CD4-positive, alpha-beta T cell treated with Interferon gamma for 1 hour (primary cell): Measurements from ENCODE around the gene ELAPOR1.
A peak's percentile ranks its signal among the peaks of the same experiment; 100 is the strongest.

ENCODE experiments used
- DNase-seq: peaks from one replicate; pipeline ENCODE4 v3.0.0-alpha.2; 2020

ELAPOR1 gene

DNA sequence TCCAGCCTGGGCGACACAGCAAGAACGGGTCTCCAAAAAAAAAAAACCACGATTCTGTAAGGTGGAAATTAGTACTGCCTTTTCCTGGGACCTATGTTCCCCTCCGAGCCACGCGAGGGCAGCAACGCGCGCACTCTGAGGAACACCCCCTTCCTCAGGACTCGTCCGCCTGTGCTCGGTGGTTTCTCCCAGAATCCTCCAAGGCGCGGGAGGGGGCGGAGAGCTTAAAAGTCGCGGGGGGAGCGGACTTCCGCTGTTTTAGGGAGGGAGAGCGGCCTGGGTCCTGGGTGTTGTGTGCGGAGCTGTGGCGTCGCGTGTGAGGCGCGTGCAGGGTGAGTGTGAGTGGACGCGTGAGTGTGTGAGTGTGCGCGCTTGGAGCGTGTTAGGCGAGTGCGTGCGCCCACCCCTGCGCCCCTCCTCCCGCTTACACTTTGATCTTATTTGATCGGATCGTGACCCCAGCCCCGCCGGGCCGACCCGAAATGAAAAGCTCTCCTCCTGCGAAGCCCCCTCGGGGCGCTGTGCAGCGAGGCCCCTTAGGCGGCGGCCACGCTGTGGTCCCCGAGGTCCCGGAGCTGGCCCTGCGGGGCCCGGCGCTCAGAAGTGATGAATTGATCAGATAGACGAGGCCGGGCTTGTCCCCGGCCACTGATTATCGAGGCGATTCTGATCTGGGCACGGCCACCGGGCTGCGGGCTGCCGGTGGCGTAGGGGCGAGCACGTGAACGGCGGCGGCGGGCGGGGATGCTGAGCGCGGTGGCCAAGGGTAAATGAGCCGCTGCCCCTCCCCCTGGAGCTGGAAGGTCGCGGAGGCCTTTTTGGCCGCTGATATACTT is 13.8 kb upstream of the ELAPOR1 start:
- peak; percentile 97 for DNase-seq

DNA sequence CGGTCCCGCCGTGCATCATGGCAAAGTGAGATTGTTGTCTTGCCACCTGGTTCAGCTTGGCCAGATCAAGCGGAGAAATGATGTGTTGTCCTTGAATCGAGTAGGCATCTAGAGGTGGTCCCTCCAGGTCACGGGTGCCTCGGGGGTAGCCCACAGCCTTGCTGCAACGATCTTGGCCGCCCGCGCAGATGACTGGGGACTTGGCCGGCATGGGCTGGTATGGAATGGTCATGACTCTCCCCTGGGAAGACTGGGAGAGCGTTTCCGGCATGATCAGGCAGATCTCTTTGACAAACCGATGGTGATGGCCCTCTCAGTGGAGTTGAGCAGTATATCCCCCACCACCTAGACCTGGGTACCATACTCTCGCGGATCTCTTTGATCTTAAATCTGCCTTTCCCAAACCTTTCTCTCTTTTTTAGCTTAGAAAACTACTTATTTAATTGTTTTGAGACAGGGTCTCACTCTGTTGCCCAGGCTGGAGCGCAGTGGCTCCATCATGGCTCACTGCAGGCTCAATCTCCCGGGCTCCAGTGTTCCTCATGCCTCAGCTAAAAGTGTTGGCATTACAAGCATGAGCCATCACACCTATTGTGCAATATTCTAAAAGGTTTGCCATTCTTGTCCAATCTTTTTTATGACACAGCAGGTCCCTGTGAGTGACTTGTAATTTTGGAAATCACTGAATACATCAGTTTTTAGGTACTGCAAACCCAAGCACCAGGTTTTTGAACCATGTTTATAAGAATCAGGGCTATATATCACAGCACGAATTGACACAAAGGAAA is 9.4 kb upstream of the ELAPOR1 start:
- DNase-seq: no peak

DNA sequence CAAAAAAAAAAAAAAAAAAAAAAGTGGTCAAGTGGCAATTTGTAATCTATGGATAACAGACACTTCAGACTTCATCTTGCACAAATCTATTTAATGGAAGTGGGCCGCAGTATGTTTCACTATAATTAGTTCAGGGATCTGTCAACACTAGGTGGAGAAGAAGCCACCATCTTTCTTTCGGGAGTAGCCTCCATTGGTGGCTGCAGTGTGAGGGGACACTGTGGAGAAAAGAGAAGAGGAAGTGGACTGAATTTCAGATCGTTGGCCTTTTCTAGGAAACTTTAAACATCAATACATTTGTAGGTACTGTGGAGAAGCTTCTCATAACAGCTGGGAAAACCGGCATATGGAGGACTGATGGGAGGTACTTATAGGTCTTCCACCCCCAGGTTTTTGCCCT is 8.0 kb upstream of the ELAPOR1 start:
- DNase-seq: no peak

DNA sequence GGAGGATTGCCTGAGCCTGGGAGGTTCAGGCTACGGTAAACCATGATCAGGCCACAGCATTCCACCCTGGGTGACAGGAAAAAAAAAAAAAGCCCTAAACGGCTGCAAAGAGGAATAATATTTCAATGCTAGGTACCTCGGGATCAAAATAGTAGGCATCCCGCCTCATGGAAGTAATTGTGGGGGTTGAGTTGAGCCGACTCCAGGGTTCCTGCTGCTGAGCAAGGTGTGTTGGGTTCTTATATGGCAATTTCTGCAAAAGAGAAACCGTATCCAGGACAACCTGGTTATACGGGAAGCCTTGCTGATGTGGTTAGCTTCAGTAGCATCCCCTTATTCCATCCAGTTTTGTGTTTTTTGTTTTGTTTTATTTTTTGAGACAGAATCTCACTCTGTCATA is 6.1 kb upstream of the ELAPOR1 start:
- DNase-seq: no peak

DNA sequence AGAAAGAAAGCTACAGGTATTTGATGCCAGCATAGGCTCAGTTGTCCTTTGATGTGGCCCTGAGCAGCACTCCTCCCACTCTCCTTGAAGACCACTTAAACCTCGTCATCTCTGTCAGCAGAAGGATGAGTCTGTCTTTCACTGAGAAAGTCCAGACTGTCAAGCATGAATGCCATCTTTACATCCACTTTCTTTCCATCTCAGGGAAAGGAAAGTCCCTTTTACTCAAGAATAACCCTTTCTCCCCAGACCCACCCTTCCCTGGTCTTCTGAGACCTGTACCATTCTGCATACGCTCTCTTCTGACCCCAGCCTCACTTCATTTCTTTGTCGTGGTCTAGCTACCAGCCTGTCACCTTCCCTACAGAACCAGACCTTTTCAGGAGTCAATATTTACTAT is 4.0 kb upstream of the ELAPOR1 start:
- DNase-seq: no peak

DNA sequence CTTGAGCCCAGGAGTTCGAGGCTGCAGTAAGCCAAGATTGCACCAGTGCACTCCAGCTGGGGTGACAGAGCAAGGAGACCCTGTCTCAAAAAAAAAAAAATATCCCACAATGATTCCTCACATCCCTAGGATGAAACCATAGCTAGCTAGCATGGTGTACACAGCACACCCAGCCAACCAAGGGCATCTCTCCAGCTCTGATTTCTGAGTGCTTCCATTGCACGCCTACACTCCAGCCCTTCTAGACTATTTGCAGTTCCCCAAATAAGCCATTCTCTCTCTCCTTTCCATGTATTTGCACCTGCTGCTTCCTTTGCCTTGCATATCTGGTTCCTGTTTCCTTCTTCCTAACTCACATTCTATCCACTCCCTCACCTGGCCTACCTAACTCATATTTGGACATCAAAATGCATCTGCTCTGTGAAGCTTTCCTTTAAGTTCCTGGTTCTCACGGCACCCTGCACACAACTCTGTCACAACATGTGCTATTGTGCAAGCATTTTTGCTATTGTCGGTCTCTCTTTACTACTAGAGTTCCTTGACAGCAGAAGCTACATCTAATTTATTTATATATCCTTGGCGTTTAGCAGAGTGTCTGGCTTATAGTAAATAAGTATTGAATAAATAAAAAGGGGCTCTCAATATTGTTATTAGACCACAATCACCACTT is 2.4 kb upstream of the ELAPOR1 start:
- peak; percentile 19 for DNase-seq

DNA sequence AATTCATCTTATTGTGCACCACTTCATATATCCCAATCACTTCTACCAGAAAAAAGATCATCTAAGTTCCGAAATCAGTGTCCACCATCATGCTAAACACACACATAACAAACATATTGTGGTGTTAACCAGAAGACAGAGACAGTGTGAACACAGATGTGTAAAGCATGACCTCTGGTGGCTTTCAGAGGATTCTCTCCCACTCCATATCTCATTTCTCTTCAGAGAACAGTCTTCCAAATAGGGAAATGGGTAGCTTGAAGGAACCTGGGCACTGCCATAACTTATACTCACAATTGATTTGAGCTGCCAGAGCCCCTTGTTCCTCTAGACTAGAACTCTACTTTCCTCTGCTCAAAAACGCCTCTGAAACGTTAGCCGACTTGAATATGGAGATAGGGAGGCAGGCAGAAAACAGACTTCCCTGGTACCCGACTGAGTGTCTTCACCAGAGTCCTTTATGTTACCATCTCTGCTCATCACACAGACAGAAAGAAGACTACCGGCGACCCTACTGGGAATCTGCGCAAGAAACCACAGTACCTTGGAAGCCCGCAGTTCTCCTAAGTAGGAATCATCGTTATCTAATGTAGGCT is 1.8 kb upstream of the ELAPOR1 start:
- no peak for DNase-seq

DNA sequence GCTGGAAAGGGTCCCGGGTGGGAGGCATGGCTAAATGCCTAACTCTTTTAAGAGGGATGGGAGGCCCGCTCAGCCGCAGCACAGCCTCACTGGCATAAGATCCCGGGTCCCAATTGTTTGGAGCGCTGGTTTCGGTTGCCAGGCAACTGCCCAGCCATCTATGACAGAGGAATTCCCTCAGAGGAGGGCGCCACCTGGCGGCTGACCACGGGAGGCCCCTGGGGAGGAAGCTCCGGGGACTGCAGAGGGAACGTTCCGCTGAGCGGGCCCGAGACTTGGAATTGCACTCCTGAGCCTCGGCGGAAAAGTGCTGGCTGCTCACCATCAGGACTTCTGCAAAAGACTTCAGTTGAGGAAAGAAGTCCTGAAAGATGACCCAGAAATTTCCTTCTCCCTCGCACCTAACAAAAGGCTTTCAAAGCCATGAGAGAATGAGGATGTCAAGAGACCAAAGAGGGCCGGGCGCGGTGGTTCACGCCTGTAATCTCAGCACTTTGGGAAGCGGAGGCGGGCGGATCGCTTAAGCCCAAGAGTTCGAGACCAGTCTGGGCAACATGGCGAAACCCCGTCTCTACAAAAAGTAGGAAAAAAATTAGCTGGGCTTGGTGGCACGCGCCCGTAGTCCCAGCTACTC is 1.1 kb upstream of the ELAPOR1 start:
- peak; percentile 90 for DNase-seq

DNA sequence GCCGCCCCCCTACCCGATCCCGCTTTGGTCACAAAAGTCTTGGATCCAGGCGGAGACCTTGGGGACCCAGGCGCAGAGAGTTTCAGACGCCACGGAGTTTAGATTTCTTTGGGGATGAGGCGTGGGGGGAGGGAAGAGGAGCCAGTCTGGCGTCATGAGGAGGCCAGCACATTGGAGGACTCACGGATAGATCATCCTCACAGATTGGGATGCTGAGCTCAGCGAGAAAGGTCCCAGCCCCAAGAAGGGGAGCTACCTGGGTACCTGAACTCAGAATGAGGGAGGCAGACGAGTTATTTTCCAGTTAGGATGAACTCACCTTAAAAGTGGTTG is 393 bp downstream of the ELAPOR1 start:
- no peak for DNase-seq

DNA sequence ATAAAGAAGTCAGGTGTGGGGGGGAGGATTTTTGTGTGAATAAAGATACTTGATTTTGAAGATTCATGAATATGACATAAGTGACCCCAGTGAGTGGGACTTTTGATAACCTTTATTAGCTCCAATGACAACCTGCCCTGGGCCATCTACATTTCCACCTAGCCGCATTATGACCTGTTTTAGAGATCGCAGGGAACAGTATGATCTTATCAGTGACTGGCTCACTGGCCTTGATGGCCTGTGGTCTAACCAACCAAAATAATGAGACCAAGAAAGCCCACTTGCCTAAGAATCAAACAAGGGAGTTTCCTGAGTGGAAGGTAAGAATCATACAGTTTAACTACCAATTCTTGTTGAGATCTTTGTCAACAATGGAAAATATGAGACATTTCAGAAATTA is 1.8 kb downstream of the ELAPOR1 start:
- DNase-seq: no peak

DNA sequence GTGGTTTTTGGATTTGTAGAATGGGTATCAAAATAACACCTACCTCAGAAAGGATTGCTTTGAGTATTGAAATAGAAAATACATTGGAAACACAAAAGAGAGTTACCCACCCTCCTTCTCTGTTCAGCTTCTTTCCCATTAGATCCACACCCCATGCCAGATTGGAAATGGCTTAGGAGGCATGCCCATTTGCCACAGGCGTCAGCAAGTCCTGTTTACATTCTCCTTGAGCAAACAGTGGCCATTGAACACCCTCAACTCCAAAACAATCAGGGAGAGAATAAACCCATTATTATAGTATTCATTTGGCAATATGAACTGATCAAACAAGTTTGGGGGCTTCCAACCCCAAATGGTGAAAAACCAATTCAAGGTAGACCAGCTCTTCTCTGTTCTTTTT is 2.4 kb downstream of the ELAPOR1 start:
- no peak for DNase-seq

DNA sequence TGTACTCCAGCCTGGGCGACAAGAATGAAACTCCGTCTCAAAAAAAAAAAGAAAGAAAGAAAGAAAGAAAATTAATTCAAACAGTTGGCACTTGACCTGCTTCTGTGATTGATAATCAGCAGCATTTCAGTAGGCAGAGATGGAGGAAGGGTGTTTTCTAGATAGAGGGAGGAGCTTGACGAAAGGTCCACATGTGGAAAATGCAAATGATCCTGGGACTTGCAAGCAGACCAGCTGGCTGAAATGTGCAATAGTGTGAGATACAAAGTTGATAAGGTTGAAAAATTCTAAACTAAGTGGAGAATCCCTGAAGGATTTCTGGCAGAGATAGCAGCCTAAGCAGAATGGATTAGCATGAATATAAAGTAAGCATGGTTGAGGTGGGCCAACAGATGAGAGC is 4.2 kb downstream of the ELAPOR1 start:
- DNase-seq: no peak

DNA sequence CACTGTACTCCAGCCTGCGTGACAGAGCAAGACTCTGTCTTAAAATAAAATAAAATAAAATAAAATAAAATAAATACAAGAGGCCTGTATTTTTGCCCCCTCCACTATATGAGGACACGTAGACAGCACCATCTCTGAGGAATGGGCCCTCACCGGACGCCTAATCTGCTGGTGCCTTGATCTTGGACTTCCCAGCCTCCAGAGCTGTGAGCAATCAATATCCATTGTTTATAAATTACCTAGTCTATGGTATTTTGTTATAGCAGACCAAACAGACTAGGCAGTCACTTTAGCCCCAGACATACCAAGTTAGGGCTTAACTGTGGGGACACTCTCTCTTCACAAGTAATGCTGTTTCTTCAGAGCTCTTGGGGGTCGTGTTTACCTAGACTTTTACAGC is 6.4 kb downstream of the ELAPOR1 start:
- DNase-seq: no peak

DNA sequence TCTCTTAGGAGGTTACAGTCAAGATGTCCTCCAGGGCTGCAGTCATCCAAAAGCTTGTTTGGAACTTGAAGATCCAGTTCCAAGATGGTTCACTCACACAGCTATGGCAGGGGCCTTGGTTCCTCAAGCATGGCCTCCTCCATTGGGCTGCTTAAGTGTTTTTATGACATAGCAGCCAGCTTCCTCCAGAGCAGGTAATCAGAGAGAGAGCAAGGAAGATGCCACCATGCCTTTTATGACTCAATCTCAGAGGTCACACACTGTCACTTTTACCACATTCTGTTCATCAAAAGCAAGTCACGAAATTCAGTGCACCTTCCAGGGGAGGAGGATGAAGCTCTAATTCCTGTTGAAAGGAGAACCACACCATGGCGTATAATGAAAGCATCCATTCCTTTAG is 17.1 kb downstream of the ELAPOR1 start:
- no peak for DNase-seq

DNA sequence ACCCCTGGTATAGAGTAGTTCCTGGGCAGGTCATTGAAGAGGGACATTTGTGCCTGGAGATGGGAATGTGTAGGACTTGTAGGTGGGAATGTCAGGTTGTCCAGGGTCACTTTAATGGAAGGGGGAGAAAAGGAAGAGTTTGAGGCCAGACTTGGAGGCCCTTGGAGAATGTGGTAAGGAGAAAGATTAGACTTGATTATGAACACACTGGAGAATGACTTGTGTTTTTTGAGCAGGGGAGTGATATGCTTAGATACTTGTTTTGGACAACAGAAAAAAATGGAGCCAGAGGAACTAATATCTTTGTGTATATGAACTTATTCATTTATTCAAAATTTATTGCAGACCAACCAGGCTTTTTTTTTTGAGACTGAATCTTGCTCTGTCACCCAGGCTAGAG is 17.9 kb downstream of the ELAPOR1 start:
- no peak for DNase-seq

DNA sequence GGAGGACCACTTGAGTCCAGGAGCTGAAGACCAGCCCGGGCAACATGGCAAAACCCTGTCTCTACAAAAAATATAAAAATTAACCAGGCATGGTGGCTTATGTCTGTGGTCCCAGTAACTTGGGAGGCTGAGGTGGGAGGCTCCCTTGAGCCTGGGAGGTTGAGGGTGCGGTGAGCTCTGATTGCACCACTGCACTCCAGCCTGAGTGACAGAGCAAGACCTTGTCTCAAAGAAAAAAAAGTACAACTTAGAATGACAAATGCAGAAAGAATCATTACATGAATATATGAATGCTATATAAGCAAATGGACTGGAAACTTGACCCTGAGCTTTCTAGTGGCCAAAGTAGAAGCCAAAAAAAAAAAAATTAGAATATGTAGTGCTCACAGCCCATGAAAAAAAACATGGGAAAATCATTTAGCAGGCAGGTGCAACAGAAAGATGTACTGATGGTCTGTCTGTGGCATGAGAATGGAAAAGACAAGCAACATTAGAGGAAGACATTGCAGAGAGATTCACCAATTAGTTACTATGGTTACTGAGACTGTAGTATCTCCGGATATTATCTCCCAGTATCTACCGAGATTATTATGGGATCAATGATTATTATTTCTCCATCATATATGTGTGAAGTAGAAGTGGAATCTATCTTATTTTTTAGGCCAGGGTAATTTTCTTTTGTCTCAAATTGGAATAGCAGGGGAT is 19.2 kb downstream of the ELAPOR1 start:
- no peak for DNase-seq

DNA sequence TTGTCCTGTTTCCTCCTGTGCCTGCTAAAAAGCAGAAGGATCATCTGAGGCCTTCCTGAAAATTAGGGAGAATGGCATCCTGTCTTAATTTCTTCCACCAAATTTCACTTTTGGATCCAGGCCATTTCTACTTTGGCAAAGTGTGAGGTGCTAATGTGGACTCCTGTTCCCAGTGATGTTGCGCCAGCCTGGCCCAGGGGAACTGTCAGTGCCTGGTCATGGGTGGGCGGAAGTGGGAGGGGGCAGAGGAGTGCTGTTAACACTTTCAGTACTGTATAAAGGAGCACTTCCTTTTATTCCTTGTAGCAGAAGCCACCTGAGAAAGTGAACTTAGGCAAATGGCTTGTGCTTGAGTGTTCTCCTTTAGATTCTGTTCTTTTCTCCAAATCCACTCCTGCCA is 19.9 kb downstream of the ELAPOR1 start:
- peak; percentile 35 for DNase-seq

DNA sequence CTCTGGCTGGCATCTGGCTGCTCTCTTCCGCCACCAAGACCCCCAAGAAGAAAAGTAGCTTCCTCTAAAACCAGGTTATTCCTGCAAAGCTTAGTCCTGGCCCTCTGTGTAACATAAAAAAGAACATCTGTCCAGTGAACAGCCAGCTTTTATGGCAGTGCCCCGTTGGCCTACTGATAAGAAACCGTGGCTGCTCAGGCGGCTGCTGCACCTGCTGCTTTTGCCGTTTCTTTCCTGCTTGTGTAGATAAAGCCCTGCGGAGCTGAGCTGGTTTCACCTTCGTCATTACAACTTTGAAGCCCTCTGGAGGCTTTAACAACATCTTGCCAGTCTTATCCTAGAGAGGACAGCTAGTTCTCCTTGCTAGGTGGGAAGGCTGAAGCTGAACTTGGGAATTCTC is 20.5 kb downstream of the ELAPOR1 start:
- no peak for DNase-seq

DNA sequence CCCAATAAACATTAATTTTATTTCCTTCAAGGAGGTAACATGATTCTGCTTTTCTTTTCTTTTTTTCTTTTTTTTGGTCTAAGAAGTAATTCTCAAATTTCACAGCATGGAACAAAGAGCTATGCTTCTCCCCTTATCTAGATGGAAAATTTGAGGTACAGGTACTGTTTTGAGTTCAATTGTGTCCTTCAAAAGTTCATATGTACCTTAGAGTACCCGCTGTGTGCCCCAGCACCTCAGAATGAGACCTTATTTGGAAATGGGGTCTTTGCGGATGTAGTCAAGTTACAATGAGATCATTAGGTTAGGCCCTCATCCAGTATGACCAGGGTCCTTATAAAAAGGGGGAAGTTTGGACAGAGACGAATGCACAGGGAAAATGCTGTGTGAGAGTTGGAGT is 22.0 kb downstream of the ELAPOR1 start:
- no peak for DNase-seq

DNA sequence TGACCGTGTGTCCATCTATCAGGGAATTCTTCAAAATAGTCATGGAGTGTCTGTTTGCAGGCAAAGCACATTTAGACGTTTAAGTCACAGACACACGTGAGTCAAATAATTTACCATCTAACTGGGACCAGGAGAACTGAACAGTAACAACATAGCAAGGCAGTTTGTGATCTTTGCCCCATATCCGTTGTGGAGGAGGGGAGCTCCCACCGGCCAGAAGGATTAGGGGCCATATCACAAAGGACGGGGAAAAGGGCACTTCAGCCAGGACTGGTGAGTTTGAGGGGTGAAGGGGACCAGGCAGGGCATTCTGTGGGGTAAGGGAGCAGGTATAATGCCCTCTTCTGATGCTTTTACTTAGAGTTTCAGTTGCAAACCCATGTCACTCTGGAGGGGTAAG is 22.9 kb downstream of the ELAPOR1 start:
- no peak for DNase-seq

DNA sequence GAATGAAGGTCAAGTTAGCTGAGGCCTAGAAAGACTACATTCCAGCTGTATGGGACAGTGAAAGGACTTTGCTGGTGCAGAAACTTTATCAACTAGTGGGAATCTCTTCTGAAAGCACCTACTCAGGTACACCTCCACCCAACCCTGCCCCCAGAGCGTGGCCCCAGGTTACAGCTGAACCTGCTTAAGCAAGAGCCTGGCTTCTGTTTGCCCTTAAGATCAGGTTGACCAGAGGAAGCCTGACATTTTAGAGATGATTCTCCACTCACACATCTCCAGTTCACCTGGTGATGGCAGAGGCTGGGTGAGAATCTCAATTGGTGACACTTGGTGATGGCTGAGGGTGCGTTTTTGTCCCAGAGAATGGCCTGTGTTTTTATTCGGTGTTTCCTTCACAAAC is 24.0 kb downstream of the ELAPOR1 start:
- DNase-seq: no peak

DNA sequence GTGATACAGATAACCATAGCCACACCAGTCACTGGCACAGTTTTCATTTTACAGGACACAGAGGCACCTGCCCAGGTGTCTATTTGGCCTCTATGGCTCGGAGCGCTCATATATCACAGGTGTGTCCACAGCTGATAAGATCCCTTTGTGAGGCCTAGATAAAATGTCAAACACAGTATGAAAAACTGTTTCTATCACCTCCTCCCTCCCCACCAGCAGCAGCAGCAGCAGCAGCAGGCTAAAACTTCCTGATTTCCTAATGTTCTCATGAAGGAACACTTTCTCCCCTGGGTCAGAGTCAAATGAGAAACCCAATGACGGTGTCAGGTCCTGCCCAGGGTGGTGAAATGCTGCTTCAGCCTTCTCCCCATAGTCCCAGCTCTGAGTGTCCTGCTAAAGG is 24.4 kb downstream of the ELAPOR1 start:
- no peak for DNase-seq

DNA sequence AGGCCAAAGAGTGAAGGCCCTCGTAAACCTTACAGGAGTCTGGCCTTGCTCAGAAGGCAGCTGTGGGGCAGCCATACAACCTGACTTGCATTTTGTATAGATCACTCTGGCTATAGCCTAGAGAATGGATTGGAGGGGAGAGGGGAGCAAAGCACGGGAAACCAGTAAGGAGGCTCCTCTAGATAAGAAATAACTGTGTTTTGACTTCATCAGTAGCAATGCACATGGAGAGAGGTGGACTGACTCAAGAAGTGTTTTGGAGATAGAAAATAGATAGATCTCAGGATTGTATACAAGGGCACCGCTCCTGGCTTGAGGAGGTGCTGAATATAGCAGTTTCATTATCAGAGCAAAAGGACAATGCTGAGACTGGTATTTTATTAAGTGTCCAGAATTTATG is 26.5 kb downstream of the ELAPOR1 start:
- no peak for DNase-seq
